Activated CD4-positive, alpha-beta T cell treated with anti-CD3 and anti-CD28 coated beads, Interleukin-2, amount 50 U/mL, for 4 hours (primary cell): ENCODE measurements around the gene RAPGEFL1.
"Not testable (repeated sequence)": the region's sequence is repeated elsewhere in the genome, so short reads cannot be mapped to it uniquely, and the experiment has no call there.

Source experiments
- DNase-seq, 2 experiments: peaks; one replicate each; pipeline ENCODE4 v3.0.0-alpha.2; 2020

RAPGEFL1 gene

DNA sequence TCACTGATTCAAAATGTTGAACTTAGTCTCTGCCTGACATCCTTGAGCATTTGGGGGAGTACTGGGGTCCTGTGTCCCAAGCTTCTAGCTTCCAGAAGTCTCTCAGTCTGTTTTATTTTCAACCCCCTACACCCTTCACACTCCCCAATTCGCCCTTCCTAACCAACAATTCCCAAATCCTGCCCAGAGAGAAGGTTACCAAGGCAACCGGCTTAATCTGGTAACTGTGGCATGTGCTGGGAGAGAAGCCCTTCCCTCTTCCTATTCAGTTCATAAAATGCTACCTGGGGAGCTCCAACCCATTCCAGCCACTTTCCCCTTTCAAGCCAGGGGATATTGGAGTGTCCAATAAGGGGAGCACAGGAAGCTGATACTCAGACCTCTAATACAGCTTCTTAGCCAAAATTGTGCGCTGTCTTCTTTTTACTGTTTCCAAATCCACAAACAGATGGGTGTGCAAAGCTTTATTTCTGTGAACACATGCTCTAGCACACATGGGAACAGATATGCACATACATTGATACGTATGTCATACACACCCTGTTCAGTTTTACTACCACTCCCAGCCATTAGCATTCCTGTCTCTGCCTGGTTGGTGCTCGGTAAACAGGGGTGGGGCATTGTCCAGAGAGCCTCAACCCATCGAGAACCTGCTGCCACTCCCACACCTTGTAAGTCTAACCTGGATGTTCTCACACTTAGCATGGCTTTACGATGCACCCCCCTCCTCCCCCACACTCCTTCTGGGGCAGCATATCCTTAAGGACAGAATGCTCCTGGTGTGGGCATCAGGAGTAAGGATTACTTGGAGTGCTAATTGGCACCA, 1.1 kb upstream of the RAPGEFL1 start:
- no peak for DNase-seq

DNA sequence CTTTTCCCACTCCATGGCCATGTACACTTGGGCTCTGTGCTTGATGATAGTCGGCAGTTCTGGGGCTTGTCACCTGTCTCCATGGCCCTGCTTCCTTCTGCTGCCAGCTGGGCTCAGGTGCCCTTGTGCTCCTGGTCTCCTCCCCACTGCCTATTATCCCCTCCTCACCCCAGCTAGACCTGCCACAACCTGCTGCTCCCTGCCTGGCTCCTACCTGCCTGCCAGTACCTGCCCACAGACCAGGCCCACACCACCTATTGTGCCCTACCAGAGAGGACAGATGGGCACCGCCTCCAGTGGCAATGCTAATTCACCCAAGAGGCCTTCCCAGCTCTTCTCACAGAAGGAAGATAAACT, 538 bp upstream of the RAPGEFL1 start:
- no peak for DNase-seq

DNA sequence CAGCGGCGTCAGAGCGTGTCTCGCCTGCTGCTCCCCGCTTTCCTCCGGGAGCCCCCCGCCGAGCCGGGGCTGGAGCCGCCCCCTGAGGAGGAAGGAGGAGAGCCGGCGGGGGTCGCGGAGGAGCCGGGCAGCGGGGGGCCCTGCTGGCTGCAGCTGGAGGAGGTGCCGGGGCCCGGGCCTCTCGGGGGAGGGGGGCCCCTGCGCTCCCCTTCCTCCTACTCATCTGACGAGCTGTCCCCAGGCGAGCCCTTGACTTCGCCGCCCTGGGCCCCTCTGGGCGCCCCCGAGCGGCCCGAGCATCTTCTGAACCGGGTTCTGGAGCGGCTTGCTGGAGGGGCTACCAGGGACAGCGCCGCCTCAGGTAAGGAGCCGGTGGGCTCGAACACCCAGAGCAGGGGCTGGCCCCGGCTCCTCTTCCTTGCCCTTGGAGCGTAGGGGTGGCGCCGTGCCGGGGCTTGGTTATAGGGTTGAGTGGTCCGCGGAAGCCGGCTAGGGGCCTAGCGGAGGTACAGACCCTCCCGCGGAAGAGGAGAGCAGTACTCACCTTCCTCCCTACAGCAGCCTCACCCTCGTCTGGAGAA, 841 bp downstream of the RAPGEFL1 start:
- no peak for DNase-seq

DNA sequence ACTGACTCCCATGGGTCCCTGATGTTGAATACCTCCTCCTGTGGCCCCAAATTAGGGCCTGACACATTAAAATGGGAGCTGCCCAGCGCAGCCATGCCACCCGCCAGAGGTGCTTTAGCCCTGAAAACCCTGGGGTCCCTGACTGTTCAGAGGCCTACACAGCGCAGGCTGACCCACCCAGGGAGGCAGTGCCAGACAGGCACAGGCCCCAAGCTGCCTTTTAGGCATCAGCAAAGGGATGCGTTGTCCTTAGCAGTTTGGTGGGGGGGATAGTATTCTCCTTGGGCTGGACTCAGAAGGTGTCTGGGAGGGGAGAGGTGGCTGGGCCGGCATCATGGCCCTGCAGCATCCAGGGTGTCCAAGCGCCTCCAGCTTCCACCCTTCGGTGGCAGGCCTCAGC, 1.4 kb downstream of the RAPGEFL1 start:
- no peak for DNase-seq

DNA sequence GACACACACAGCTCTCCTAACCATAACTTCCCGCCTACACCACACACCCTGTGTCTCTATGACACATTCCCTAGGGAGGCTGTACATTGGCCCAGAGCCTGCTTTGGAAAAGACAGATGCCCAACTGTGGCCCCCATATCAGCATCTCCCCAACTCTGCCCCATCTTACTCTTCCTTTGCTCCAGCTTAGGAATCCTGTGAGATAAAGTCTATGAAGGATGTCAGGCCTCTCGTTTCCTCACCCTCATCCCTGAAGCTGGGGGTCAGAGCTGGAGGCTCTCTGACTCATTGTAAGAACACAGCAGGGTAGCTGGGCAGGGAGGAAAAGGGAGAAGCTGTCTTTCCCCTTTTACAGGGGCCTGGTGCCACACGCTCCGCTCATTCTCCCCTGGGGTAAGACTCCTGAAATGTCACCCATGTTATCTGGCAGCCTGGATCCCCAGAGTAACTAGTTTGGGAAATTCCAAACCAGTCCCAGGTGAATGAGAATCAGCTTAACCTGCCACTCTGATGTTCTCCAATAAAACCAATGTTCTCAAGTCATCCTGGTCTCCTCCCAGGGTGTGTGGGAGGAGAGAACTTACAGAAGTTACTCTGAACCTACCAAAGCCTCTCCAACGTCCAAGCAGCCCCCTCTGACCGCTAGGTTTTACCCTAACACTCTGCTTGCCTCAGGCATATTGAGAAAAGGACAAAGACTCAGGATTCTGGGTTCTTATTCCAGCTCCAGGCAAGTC, 2.8 kb downstream of the RAPGEFL1 start:
- DNase-seq, result no peak

DNA sequence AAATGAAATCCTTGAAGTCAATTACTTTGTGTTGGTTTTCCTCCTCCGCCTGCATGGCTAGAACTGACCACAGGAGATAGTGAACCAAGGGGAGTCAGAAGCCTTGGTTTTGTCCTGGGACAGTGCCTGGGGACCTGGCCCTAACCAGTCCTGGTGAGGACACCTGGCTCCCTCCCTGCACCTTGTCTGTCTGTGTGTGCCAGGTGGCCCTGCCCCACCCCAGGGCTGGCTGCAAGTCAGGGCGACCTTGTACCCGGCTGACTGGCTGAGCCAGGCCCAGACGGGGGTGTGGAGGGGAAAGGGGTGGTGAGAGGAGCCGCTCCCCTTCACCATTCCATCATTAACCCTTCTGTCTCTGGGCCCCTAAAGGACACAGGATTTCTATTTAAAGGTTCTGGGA, 3.4 kb downstream of the RAPGEFL1 start:
- DNase-seq, result no peak

DNA sequence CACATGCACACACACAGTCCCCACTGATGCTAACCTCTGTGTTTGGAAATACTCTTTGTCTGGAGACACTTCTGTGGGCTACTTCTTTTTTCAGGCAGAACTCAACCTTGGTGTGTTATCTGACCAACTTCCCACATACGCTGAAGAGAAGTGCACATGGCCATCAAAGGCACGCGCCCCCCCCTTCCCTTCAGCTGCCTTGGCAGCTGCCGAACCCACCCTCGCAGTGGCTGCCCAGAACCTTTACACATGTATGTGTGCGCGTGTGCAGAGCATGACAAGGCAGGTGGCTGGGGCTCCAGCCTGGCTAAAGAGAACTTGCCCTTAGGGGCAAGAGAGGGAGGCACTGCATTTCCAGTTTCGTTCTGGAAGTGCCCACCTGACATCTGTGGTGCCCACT, 3.9 kb downstream of the RAPGEFL1 start:
- DNase-seq, result no peak

DNA sequence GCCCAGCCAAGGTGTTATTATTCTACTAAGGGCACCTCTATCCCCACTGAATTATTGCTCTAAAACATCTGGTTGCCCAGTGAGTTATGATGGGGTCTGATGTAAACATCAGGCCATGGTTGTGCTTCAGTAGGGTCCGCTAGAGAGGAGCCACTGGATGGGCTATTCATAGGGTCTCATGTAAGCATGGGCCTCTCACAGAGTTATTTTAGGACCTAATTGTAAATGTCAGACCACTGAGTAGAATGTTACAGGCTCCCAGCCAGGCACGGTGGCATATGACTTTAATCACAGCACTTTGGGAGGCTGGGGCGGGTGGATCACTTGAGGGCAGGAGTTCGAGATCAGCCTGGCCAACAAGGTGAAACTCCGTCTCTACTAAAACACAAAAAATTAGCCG, 5.3 kb downstream of the RAPGEFL1 start:
- DNase-seq, result no peak

DNA sequence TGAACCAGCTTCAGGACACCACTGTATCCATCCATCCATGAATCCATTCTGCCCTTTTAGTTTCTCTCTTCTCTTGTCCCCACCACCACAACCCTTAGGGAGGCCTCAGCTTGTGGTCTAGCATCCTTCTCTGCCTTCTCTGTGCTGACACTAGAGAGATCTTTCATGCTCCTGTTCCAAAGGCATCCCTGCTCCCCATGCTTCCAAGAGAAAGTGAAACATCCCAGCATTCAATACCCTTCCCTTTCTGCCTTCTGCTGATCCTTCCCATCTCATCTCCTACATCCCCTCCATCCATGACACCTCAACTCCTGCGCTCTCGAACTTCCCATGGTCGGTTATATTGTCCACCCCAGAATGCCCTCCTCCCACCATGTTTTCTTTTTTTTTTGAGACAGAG, 10.0 kb downstream of the RAPGEFL1 start:
- DNase-seq, result no peak

DNA sequence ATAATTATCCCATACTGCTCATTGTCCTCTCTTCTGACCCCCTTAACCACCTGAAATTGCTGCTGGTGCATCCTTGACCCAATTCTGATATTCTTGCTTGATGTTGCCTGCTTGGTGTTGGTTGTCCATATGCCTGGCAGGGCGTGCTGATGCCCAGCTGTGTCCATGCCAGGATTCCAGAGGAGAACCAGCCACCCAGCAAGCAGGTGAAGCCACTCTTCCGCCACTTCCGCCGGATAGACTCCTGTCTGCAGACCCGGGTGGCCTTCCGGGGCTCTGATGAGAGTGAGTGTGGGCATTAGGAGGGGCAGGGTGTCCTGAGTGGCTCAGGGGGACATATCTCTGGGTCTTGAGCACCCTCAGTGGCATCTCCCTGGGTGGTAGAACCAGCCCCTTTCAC, 11.4 kb downstream of the RAPGEFL1 start:
- no peak for DNase-seq

DNA sequence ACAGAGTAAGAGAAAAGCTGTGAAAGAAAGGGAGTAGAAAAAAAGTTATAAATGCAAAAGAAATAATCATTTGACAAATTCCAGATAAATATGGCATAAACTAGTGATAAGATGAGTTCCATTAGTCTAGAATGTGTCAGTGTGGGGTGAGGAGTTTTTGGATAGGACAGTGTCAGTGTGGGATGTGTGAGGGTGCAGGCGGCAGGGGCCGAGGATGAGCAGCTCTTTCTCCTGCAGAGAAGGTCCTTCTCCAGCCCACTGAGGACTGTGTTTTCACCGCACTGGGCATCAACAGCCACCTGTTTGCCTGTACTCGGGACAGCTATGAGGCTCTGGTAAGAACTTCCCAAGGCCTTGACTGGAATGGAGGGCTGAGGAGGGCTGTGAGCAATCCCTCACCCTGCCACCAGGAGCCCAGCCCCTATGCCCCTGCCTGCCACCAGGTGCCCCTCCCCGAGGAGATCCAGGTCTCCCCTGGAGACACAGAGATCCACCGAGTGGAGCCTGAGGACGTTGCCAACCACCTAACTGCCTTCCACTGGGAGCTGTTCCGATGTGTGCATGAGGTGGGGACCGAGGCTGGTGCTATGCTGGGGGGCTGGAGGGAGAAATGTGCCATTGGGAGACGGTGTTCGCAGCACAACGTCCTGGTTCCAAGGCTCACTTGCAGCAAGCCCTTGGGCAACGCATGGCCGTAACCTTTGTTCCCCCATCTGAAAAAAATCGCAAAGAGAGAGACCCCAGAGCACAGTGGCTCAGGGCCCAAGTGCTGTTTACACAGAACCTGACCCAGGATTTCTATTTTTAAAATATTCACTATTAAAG, 13.1 kb downstream of the RAPGEFL1 start:
- DNase-seq, result peak in 1 of 2 experiments; percentile 15

DNA sequence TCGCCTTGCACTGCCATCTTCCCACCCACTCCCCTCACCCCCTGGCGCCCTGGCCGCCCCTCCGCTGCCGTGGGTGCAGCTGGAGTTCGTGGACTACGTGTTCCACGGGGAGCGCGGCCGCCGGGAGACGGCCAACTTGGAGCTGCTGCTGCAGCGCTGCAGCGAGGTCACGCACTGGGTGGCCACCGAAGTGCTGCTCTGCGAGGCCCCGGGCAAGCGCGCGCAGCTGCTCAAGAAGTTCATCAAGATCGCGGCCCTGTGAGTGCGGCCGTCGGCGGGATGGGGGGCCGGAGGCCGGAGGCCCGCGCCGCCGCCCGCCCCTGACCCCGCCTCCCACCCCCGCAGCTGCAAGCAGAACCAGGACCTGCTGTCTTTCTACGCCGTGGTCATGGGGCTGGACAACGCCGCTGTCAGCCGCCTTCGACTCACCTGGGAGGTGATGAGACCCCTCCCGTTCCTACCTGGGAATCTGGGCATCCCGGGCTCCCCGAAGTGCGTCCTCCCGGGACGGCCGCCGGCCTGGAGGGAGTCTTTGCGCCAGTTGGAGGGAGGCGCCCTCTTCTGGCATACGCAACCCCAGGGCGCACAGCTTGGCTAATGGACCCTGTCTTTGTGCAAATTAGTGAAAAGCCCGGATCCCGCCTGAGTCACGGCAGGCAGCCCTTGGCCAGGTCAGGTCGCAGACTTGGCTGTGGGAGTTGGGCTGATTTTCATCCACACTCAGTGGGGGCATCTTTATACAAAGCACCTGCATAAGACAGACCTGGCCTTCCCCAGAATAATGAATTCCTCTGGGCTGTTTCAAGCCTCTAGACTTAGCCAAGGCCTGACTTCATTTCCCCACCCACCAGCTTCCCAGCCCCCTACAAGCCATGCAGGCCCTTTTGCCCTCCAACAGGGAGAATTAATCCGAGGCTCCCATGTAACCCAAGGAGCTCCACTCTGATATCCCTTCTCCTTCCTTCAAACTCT, 14.3 kb downstream of the RAPGEFL1 start:
- DNase-seq, result peak; percentile 52 to 54

DNA sequence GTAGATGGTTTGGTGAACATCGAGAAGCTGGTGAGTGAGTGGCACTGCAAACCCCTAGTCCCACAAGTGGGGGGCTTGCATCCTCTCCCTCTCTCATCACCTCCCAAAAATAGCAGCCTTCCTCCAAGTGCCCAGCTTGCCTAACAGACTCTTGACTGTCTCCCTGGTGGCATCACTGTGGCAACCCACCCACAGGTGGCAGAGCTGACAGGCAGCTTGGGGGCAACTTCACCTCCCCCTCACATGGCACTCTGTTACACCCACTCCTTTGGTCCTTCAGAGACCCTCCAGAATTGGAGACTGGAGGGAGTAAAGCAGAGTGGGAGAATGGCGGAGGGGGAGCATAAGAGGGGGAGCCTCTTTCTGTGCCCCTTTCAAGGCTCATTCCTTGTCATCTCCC, 15.7 kb downstream of the RAPGEFL1 start:
- no peak for DNase-seq

DNA sequence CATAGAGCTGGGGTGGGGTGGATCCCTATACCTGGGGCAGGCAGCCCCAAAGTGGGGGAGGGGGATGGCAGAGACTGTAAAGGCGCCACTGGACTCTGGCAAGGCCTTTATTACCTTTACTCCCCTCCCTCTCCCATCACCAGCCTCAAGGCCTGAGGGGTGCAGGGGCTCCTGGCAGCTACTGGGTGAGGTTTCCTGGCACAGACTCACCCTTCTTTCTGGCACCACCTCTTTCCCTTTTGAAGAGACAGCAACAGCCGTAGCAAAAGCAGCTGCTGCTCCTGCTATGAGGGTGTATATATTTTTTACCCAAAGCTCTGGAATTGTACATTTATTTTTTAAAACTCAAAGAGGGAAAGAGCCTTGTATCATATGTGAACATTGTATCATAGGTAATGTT, 17.6 kb downstream of the RAPGEFL1 start:
- DNase-seq, result no peak

DNA sequence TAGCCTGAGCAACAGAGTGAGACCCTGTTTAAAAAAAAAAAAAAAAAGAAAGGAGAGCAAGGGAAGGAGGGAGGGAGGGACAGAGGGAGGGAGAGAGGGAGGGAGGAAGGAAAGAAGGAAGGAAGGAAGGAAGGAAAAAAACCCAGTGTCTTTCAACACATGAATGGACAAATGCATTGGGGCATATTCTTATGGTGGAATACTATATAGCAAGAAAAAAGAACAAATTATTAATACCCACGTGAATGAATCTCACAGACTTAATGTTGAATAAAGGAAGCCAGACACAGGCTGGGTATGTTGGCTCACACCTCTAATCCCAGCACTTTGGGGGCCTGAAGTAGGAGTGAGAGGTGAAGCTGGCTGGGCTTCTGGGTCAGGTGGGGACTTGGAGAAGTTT, 20.3 kb downstream of the RAPGEFL1 start:
- DNase-seq, result no peak

DNA sequence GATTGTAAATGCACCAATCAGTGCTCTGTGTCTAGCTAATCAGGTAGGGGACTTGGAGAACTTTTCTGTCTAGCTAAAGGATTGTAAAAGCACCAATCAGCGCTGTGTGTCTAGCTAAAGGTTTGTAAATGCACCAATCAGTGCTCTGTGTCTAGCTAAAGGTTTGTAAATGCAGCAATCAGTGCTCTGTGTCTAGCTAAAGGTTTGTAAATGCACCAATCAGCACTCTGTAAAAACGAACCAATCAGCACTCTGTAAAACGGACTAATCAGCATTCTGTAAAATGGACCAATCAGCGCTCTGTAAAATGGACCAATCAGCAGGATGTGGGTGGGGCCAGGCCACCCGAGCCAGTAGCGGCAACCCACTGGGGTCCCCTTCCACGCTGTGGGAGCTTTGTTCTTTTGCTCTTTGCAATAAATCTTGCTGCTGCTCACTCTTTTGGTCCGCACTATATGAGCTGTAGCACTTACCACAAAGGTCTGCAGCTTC, 20.7 kb downstream of the RAPGEFL1 start:
- DNase-seq, result not testable (repeated sequence)

DNA sequence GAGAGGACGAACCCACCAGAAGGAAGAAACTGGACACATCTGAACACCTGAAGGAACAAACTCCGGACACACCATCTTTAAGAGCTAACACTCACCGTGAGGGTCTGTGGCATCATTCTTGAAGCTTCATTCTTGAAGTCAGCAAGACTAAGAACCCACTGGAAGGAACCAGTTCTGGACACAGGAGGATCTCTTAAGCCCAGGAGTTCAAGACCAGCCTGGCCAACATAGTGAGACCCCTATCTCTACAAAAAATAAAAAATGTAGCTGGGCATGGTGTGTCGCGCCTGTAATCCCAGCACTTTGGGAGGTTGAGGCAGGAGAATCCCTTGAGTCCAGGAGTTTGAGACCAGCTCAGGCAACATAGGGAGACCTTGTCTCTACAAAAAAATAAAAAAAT, 21.3 kb downstream of the RAPGEFL1 start:
- DNase-seq, result no peak

DNA sequence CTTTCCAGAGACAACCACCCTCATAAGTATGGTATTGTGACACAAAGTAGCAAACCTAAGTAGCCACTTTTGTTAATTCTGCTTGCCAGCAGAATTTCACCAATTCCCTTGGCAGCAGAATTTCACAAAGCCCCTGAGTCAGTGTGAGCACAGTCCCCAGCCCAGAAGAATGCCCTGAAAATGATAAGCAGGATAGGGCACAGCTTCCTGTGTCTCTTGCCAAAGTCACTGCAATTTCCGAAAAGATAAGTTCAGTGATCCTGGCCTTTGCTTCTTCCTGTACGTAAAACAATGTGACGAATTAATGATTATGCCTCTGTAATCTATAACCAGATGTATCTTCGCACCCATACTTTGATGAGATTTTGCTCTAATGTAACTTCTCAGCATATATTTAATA, 25.9 kb downstream of the RAPGEFL1 start:
- DNase-seq, result no peak

DNA sequence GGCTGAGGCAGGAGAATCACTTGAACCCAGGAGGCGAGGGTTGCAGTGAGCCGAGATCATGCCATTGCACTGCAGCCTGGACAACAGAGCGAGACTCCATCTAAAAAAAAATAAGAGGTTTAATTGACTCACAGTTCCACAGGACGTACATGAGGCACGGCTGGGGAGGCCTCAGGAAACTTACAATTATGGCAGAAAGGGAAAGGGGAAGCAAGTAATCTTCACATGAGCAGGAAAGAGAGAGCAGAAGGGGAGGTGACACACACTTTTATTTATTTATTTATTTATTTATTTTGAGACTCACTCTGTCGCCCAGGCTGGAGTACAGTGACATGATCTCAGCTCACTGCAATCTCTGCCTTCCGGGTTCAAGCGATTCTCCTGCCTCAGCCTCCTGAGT, 28.9 kb downstream of the RAPGEFL1 start:
- not testable (repeated sequence) for DNase-seq

DNA sequence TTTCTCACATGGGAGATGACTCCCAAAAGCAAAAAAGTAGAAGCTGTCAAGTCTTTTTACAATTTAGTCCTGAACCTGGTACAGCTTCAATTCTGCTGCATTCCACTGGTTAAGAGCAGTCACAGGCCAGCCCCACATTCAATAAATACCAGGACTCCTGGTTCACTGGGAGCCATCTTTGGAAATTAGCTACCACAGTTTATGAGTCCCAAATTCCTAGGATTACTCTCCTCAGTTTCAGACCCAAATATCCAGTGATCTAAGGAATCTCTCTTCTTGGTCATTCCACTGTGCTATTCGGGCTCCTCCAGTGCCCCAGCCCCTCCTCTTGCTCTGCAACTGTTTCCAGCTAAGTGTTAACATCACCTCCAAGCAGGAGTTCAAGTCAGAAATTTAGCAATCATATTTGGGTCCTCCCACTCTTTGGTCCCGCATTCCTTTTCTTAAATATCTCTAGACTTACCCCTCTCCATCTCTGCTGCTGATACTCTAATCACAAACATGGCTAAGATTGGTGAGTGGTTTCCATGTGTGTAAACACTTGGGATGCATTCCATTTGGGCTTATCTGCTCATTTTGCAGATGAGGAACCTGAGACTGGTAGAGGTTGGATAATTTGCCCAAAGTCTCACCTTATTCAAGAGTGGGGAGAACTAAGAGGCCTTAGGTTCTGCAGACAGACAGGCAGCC, 32.3 kb downstream of the RAPGEFL1 start:
- DNase-seq, result no peak

DNA sequence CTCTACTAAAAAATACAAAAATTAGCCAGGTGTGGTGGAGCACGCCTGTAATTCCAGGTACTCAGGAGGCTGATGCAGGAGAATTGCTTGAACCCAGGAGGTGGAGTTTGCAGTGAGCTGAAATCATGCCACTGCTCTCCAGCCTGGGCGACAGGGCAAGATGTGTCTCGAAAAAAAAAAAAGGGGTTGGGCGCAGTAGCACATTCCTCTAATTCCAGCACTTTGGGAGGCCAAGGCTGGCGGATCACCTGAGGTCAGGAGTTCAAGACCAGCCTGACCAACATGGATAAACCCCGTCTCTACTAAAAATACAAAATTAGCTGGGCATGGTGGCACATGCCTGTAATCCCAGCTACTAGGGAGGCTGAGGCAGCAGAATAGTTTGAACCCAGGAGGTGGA, 36.6 kb downstream of the RAPGEFL1 start:
- not testable (repeated sequence) for DNase-seq
